ENCODE measurements around the gene CD83.
"Not testable (repeated sequence)": the region's sequence is repeated elsewhere in the genome, so short reads cannot be mapped to it uniquely, and the experiment has no call there.

GRCh38 chr6:14151300-14151699, 33.7 kb downstream of the CD83 start:
- TF ChIP-seq CTCF, POLR2A (IDR thresholded peaks at IDR 0.05): not testable (repeated sequence)
